Measurements from ENCODE around the gene SMC2. TPM values are rescaled to one million over a fixed set of nuclear protein-coding genes. Genes with fewer than 3 reads are reported as not detected.

SMC2 gene
- 10 to 100 TPM; 12.0 to 23.0 TPM for total RNA-seq

DNA sequence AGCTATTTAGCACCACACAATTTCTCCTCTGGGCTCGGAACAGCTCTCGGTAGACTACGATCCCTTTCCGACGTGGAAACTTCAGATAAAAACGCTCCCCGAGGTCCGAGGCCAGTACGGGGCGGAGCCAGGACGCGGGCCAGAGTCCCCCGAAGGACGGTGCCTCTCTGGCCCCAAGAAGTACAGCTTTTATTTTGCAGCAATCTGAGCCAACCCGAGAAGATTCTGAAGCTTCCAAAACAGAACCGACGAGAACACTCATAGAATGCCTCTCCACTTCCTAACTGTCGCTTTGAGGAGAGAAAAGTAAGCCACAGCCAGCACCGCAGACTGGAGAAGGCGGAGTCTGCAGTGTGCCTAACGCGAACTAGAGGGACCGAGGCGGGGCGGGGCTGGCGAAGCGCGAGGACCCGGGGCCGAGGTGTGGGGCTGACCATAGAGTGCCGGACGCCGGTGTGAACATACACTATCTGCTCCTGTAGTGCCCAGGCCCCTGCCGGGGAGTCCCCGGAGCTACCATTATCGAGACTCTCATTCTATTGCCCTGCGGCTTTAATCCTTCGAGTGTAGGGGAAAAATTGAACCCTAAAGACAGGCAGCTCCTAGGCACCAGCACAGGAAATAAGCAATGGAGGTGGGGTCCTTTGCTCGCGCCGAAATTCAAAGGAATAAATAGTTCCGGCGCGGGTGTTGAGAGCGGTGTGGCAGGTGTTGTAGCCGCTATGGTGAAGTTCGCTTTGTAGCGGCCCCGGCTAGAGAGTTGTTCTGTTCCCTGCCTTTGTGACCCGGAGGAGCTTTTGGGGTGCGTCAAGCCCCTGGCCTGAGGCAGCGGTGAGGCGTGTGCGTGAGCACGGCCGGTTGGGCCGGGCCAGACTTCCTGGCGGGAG lies at the start of gene SMC2:
TSS of gene SMC2 (plus strand) at position 663 of the 887 bp plus-strand sequence. CDS start 1,076 bp downstream, outside the sequence.

